HG03066 (cell line): Measurements from ENCODE around the gene HAPSTR1.

Experiments used
- ATAC-seq: cut with Tn5 transposase; IDR thresholded peaks from one replicate; pipeline ENCODE4 v1.9.1; 2021; ENCODE audit warnings: low read depth; ENCODE audit not compliant: unreplicated experiment

HAPSTR1 gene

GRCh38 chr16:9118170-9118569 lies 26.7 kb downstream of the HAPSTR1 start:
- ATAC-seq, result no peak

GRCh38 chr16:9119795-9120194 lies 28.4 kb downstream of the HAPSTR1 start:
- no peak for ATAC-seq

GRCh38 chr16:9122342-9122741 lies 30.9 kb downstream of the HAPSTR1 start:
- ATAC-seq, result no peak

- no peak for ATAC-seq
Measured at GRCh38 chr16:9122969-9123368, 31.5 kb downstream of the HAPSTR1 start.

GRCh38 chr16:9123401-9123800 lies 32.0 kb downstream of the HAPSTR1 start:
- ATAC-seq, result no peak

GRCh38 chr16:9123871-9124270 lies 32.4 kb downstream of the HAPSTR1 start:
- ATAC-seq, result no peak

GRCh38 chr16:9124444-9124843 lies 33.0 kb downstream of the HAPSTR1 start:
- ATAC-seq, result no peak

- ATAC-seq, result no peak
Measured at GRCh38 chr16:9124908-9125584, 33.6 kb downstream of the HAPSTR1 start.

GRCh38 chr16:9125658-9126505 lies 34.4 kb downstream of the HAPSTR1 start:
- no peak for ATAC-seq

GRCh38 chr16:9126609-9127008 lies 35.2 kb downstream of the HAPSTR1 start:
- ATAC-seq, result no peak

- no peak for ATAC-seq
Measured at GRCh38 chr16:9128346-9129342, 37.2 kb downstream of the HAPSTR1 start.

GRCh38 chr16:9134306-9134705 lies 42.9 kb downstream of the HAPSTR1 start:
- no peak for ATAC-seq

- ATAC-seq, result no peak
Measured at GRCh38 chr16:9134739-9135138, 43.3 kb downstream of the HAPSTR1 start.

- ATAC-seq, result peak; percentile 61
Measured at GRCh38 chr16:9135797-9136196, 44.4 kb downstream of the HAPSTR1 start.

- no peak for ATAC-seq
Measured at GRCh38 chr16:9136596-9136995, 45.2 kb downstream of the HAPSTR1 start.

- no peak for ATAC-seq
Measured at GRCh38 chr16:9138021-9138680, 46.7 kb downstream of the HAPSTR1 start.

GRCh38 chr16:9138731-9139501 lies 47.5 kb downstream of the HAPSTR1 start:
- ATAC-seq, result no peak

GRCh38 chr16:9139965-9140364 lies 48.5 kb downstream of the HAPSTR1 start:
- peak; percentile 43 for ATAC-seq
